SU-DHL-6 (cell line): ENCODE measurements around the gene FOSB.

ENCODE experiments used
- H2AFZ ChIP-seq: fragments of 200-600 bp; sonication (generic); 2 replicates; pipeline ENCODE4 v1.6.1; 2014; ENCODE audit warnings: low read depth, mild to moderate bottlenecking, moderate library complexity, mixed read lengths, antibody characterized with exemption, low read length; ENCODE audit not compliant: severe bottlenecking
- H3F3A ChIP-seq: fragments of 200-600 bp; shearing (Covaris generic); 2 replicates; pipeline ENCODE4 v1.6.0; 2016; ENCODE audit warnings: antibody characterized with exemption, mild to moderate bottlenecking; ENCODE audit not compliant: insufficient read depth
- H3K27ac ChIP-seq: fragments of 200-600 bp; sonication (generic); 2 replicates; pipeline ENCODE4 v1.5.1; 2016; ENCODE audit warnings: low read depth, mild to moderate bottlenecking, low read length, moderate library complexity, mixed read lengths
- H3K27me3 ChIP-seq: fragments of 200-600 bp; sonication (generic), shearing (Covaris generic); 2 replicates; pipeline ENCODE4 v1.6.0; 2014; ENCODE audit warnings: mild to moderate bottlenecking, low read length
- H3K36me3 ChIP-seq: fragments of 200-600 bp; sonication (generic); 2 replicates; pipeline ENCODE4 v1.6.1; 2014; ENCODE audit warnings: mild to moderate bottlenecking, low read length, mixed read lengths
- H3K4me2 ChIP-seq: fragments of 300-600, 200-600 bp; shearing (Covaris generic), sonication (generic); 2 replicates; pipeline ENCODE4 v1.6.0; 2014; ENCODE audit warnings: low read length, low read depth, mild to moderate bottlenecking; ENCODE audit not compliant: poor library complexity, severe bottlenecking
- H3K4me3 ChIP-seq: fragments of 200-600 bp; sonication (generic); 2 replicates; pipeline ENCODE4 v1.5.1; 2014; ENCODE audit warnings: antibody characterized with exemption, low read length, mild to moderate bottlenecking, mixed read lengths; ENCODE audit not compliant: insufficient read depth, poor library complexity, severe bottlenecking
- H3K79me2 ChIP-seq: fragments of 200-600 bp; sonication (generic); 2 replicates; pipeline ENCODE4 v1.6.1; 2014; ENCODE audit warnings: mild to moderate bottlenecking, low read length, moderate library complexity; ENCODE audit not compliant: insufficient read depth
- H3K9ac ChIP-seq: fragments of 200-600 bp; sonication (generic); 2 replicates; pipeline ENCODE4 v1.7.0; 2014; ENCODE audit warnings: mild to moderate bottlenecking, low read length
- H3K9me2 ChIP-seq: fragments of 200-600 bp; sonication (generic); replicated peaks from 2 replicates; pipeline ENCODE4 v1.6.1; 2014; ENCODE audit warnings: low read length; ENCODE audit not compliant: insufficient read depth
- H3K9me3 ChIP-seq: fragments of 200-600 bp; sonication (generic); 2 replicates; pipeline ENCODE4 v1.6.1; 2014; ENCODE audit warnings: low read length, mixed read lengths; ENCODE audit not compliant: insufficient read depth
- H4K20me1 ChIP-seq: fragments of 200-600 bp; sonication (generic); 2 replicates; pipeline ENCODE4 v1.6.1; 2014; ENCODE audit warnings: low read depth, mild to moderate bottlenecking, antibody characterized with exemption, low read length, moderate library complexity, mixed read lengths
- CTCF ChIP-seq: fragments of 200-600 bp; sonication (generic); IDR thresholded peaks from one replicate; pipeline ENCODE4 v1.5.1; 2017; ENCODE audit warnings: antibody characterized with exemption, mild to moderate bottlenecking, low read length, moderate library complexity; ENCODE audit not compliant: insufficient read depth, poor library complexity, severe bottlenecking
- EZH2phosphoT487 ChIP-seq: fragments of 200-600 bp; sonication (generic), shearing (Covaris generic); conservative IDR thresholded peaks from 2 replicates; pipeline ENCODE4 v1.6.1; 2018; ENCODE audit warnings: mild to moderate bottlenecking, antibody characterized with exemption, low read length, moderate library complexity, mixed read lengths

The FOSB gene

GRCh38 chr19:45442778-45443461 lies 24.9 kb upstream of the FOSB start:
- Histone ChIP-seq H3K79me2 (no peaks in the 10 kb centered on the region), H3F3A (peaks cover 20% of the 10 kb centered on the region), H4K20me1 (no peaks in the 10 kb centered on the region), H3K27me3 (no peaks in the 10 kb centered on the region), H3K4me3 (peak overlapping the region; percentile 33), H3K9ac (no peak overlapping the region; the same call in 1 of the 2 replicates), H2AFZ (no peak overlapping the region), H3K9me3 (no peaks in the 10 kb centered on the region), H3K36me3 (no peaks in the 10 kb centered on the region), H3K27ac (no peak overlapping the region), H3K4me2 (peak overlapping the region; percentile 49), H3K9me2 (no peaks in the 10 kb centered on the region)
- TF ChIP-seq CTCF (no peak), EZH2phosphoT487 (no peak)

DNA sequence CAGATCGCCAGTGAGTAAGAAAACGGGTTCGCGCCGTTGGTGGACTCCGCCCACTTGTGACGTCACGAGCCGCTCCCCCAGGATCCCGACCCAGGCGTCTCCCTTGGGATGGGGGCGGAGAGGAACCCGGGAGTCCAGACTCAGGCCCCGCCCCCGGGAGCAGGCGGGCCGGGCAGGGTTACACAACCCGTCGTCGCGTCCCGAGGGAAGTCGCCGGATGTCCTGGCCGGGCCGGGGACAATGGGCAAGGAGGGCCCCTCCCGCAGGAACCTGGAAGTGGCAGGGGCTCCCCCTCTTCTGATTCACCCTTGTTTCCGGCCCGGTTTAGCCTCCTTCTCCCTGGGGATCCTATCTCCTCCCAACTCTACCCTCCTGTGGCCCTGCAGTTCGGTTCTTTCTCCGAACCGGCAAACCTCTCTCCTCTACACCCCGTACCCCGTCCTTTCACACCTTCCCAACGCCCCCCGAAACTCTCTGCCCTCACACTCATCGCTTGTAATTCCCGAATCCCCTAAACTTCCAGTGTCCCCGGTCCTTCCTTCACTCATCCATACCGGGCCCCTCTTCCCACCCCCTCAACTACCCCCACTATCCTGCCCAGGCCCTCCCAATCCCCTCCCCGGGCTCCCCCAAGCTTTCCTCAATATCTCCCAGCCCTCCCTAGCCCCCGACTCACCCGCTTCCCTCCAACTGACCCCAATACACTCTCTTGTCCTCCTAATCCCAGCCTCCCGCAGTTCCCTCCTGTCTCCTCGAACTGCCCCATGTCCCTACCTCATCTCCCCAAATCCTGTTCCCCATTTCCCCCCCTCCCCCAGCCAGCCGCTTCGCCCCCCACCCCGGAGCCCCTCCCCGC lies 24.1 kb upstream of the FOSB start:
- Histone ChIP-seq H3K9me2 (no peaks in the 10 kb centered on the region), H3K27ac (no peak overlapping the region), H3F3A (peaks cover 20% of the 10 kb centered on the region), H3K79me2 (no peaks in the 10 kb centered on the region), H3K4me3 (peak overlapping the region; percentile 33), H3K27me3 (no peaks in the 10 kb centered on the region), H3K4me2 (peak overlapping the region; percentile 49), H3K9ac (no peak overlapping the region; the same call in 1 of the 2 replicates), H4K20me1 (no peaks in the 10 kb centered on the region), H3K36me3 (no peaks in the 10 kb centered on the region), H2AFZ (no peak overlapping the region), H3K9me3 (no peaks in the 10 kb centered on the region)
- TF ChIP-seq EZH2phosphoT487 (no peak), CTCF (no peak)

- H2AFZ ChIP-seq: no peak overlapping the region
- no peak overlapping the region for H3K27ac ChIP-seq
These were observed 23.3 kb upstream of the FOSB start for GRCh38 chr19:45444318-45445041.

More at GRCh38 chr19:45444318-45445041, 23.3 kb upstream of the FOSB start:
- Histone ChIP-seq H3K9me3 (no peaks in the 10 kb centered on the region), H3K27me3 (no peaks in the 10 kb centered on the region), H3K9me2 (no peaks in the 10 kb centered on the region), H3K4me3 (no peak overlapping the region), H3K4me2 (peak overlapping the region; percentile 49), H3K79me2 (no peaks in the 10 kb centered on the region), H3F3A (peaks cover 20% of the 10 kb centered on the region), H3K36me3 (no peaks in the 10 kb centered on the region), H3K9ac (peak overlapping the region; percentile 7; the same call in 1 of the 2 replicates), H4K20me1 (no peaks in the 10 kb centered on the region)
- no peak for TF ChIP-seq CTCF
- TF ChIP-seq EZH2phosphoT487: no peak
